Subcutaneous adipose tissue (tissue), 4 donors: ENCODE results near the gene SPINDOC. TPM values are rescaled to one million over a fixed set of nuclear protein-coding genes. Genes with fewer than 3 reads are reported as not detected.

ENCODE experiments used
- total RNA-seq, 4 donors: library from RNA; depleted of rRNA; stranded (reverse); fragments of >200 nt; gene quantifications; one replicate each; pipeline ENCODE4 v1.1.0, GENCODE V29; 2016
- TF ChIP-seq, protein P1 (sequence below): fragments of 450-650 bp; IDR thresholded peaks from one replicate; pipeline ENCODE4 v1.5.1; 2016; ENCODE audit warnings: low read depth, mild to moderate bottlenecking, control low read depth, antibody characterized with exemption, moderate library complexity

Gene SPINDOC
- total RNA-seq, 4 donors from 2014 or later: 4.6 to 7.3 (median 5.0) TPM

DNA sequence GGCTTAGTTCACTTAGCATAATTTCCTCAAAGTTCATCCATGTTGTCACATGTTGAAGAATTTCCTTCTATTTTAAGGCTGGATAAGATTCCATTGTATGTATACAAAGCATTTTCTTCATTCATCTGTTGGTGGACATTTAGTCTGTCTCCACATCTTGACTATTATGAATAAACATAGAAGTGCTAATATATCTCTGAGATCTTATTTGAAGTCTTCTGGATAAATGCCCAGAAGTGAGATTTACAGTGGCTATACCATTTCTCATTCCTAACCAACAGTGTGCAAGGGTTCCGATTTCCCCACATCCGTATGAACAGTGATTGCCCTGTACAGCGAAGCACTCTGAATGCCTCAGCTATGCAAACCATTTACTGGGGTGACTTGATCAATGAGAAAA, 38.1 kb upstream of the SPINDOC start:
- TF ChIP-seq, protein P1, sequence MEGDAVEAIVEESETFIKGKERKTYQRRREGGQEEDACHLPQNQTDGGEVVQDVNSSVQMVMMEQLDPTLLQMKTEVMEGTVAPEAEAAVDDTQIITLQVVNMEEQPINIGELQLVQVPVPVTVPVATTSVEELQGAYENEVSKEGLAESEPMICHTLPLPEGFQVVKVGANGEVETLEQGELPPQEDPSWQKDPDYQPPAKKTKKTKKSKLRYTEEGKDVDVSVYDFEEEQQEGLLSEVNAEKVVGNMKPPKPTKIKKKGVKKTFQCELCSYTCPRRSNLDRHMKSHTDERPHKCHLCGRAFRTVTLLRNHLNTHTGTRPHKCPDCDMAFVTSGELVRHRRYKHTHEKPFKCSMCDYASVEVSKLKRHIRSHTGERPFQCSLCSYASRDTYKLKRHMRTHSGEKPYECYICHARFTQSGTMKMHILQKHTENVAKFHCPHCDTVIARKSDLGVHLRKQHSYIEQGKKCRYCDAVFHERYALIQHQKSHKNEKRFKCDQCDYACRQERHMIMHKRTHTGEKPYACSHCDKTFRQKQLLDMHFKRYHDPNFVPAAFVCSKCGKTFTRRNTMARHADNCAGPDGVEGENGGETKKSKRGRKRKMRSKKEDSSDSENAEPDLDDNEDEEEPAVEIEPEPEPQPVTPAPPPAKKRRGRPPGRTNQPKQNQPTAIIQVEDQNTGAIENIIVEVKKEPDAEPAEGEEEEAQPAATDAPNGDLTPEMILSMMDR: no peak

DNA sequence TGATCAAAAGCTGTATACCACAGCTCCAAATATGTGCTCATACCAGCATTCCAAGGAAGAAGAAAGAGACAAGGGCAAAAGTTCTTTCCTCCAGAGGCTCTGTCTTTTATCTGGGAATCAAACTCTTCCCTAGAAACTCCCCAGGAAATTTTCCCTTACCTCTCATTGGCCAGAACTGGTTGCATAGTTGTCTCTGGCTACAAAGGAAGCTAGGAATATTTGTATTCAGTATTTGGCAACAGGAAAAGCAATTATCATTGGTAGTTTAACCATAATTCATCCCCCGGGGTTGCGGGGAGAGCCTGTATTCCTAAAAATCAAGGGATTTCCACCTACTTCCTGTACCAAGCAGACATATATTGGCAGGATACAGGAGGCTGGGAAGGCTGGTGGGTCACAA, 34.2 kb upstream of the SPINDOC start:
- TF ChIP-seq, protein P1: no peak

DNA sequence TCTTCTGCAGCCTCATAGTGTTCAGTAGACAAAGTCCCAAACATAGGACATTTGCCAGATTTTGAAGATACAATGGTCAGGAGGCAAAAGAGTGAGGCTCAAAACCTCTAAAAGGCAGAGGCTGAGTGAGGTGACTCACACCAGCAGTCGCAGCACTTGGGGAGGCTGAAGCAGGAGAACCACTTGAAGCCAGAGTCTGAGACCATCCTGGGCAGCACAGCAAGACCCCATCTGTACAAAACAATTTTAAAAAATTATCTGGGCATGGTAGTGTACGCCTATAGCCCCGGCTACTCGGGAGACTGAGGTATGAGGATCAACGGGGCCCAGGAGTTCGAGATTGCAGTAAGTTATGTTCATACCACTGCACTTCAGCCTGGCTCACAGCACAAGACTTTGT, 30.5 kb upstream of the SPINDOC start:
- TF ChIP-seq, protein P1: no peak

DNA sequence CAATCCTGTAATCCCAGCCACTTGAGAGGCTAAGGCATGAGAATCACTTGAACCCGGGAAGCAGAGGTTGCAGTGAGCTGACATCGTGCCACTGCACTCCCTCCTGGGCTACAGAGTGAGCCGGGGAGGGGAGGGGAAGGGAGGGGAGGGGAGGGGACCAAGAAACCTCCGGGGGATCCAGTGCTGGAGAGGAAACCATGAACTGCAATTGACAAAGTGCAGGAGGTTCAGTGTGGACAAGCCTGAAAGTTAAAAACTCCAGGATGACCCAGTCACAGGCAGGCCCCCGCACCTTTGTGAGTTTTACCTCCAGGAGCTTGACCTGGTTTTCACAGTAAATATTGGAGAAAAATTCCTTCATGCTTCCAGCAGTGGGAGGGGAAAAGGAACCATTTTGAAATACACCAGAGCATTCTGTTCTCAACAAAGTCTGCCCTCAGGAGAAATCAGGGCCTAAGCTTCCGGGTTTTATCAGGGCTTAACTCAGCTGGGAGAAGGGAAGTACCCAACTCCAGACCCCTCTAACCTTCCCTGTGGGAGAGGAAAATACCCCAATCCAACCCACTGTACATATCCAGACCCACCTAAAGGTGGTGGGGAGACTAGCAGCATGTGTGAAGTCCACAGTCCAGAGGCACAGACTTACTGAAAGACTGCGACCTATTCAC, 29.2 kb upstream of the SPINDOC start:
- TF ChIP-seq, protein P1: no peak

DNA sequence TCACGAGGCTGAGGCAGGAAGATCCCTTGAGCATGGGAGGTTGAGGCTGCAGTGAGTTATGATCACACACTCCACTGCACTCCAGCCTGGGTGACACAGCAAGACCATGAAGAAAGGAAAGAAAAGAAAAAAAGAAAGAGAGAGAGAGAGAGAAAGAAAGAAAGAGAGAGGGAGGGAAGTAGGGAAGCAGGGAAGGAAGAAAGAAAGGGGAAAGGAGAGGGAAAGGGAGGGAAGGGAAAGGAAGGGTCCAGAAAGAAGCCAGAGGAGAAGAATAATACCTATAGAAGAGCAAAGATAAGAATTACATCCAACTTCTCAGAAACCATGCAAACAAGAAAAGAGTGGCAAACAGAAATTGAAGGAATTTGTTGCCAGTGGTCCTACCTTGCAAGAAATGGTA, 27.4 kb upstream of the SPINDOC start:
- TF ChIP-seq, protein P1: no peak

DNA sequence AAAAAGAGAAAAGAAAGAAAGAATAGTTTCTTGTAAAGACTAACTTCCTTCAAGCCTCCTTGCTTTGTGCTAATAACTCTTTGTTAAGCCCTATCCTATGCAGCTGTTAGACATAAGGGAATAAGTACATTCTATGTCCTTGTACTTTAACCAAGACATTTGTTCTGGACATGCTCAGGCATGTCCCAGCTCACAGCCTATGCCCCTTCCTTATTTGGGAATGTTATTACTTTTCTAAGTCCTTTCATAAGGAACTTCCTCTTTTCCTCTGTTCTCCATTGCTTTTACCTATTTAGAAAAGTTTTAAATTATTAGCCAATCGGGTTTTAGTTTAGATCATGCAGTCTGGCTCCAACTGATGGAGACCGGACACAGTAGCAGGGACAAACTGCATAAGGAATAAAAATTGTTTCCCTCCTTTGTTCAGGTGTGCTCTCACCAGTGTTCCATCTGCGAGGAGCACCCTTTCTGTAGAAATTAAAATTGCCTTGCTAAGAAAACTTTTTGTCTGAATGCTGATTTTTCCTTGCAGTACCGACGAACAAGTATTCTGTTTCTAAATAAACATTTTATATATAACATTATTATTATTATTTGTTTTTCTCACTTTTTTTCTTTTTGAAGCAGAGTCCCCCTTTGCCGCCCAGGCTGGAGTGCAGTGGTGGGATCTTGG, 21.6 kb upstream of the SPINDOC start:
- TF ChIP-seq, protein P1: no peak

DNA sequence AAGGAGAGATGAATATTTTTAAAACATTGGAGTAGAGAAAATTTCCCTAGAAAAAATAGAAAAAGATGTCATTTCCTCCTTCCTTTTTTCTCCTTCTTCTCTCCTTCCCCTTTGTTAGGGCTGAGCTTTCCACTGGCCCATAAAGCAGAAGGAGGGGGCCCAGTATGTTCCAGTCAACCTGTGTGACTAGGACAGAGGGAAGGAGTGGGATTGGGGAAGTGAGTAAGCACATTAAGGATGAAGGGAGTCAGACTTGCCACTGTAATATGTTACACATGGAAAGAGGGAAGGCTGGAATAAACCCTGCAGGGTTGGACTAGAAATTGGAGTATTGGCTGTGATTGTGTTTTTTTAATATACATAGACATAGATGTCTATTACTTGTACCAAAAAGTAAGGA, 20.1 kb upstream of the SPINDOC start:
- TF ChIP-seq, protein P1: no peak
